H1 (cell line): Measurements from ENCODE around the gene ZNF385B. TPM values are rescaled to one million over a fixed set of nuclear protein-coding genes. Genes with fewer than 3 reads are reported as not detected.

Source experiments
- CHD2 ChIP-seq: IDR thresholded peaks from 2 replicates; pipeline ENCODE4 v1.6.1; 2012; ENCODE audit warnings: low read length, improper control_type of control experiment
- CHD7 ChIP-seq: fragments of 300-600 bp; sonication (generic); IDR thresholded peaks from 2 replicates; pipeline ENCODE4 v1.7.1; 2012; ENCODE audit warnings: low read length, moderate library complexity, mild to moderate bottlenecking, inconsistent platforms; ENCODE audit not compliant: insufficient replicate concordance
- HDAC6 ChIP-seq: IDR thresholded peaks from one replicate; pipeline ENCODE4 v1.7.1; 2012; ENCODE audit warnings: low read depth, mild to moderate bottlenecking, inconsistent platforms, low read length, moderate library complexity
- KDM4A ChIP-seq: IDR thresholded peaks from one replicate; pipeline ENCODE4 v1.7.1; 2012; ENCODE audit warnings: low read depth, mild to moderate bottlenecking, moderate library complexity, low read length, inconsistent platforms; ENCODE audit not compliant: severe bottlenecking
- SIX5 ChIP-seq: IDR thresholded peaks from 2 replicates; pipeline ENCODE4 v1.6.1; 2011; ENCODE audit warnings: mild to moderate bottlenecking, low read depth, low read length
- SP4 ChIP-seq: IDR thresholded peaks from 2 replicates; pipeline ENCODE4 v1.6.1; 2012; ENCODE audit warnings: low read length, inconsistent platforms
- polyA plus RNA-seq, 7 experiments: library from polyadenylated mRNA; depleted of rRNA in 3 of 7; stranded (reverse) in 5 of 7; unstranded in 2 of 7; fragments of >200 nt in 5 of 7; fragments of 200-250 nt in 2 of 7; gene quantifications; 1 replicate in 5 of 7; 2 replicates in 1 of 7; 4 replicates in 1 of 7; pipeline versions ENCODE4 v1.2.1 to v1.2.3, GENCODE V29; 2011 to 2013; ENCODE audit warnings: missing spikeins in 2 of 7, mixed read lengths in 2 of 7
- total RNA-seq: library from RNA; stranded (reverse); fragmentation: NEBNext Ultra II Directional; extraction: Animal tissue kit (Norgen Biotek cat#: 25700); gene quantifications from 2 replicates; pipeline ENCODE4 v1.2.1, GENCODE V29; 2021

ZNF385B gene
- total and polyA plus RNA-seq, 2 of the 8 experiments (the other 6 are each of a cell fraction or from before 2014, with no cell fraction given), result 1.1 to 3.7 TPM

GRCh38 chr2:179511105-179511789, 350.2 kb downstream of the ZNF385B start (continued):
- TF ChIP-seq CHD7, result no peak
- no peak for TF ChIP-seq SIX5
- no peak for TF ChIP-seq KDM4A
- TF ChIP-seq SP4, result no peak
- TF ChIP-seq HDAC6, result no peak
- no peak for TF ChIP-seq CHD2
